H9 (cell line): ENCODE measurements around the gene DPP3. TPM values are rescaled to one million over a fixed set of nuclear protein-coding genes. Genes with fewer than 3 reads are reported as not detected.
A peak's percentile ranks its signal among the peaks of the same experiment; 100 is the strongest.

Experiments used
- DNase-seq: peaks from one replicate; pipeline ENCODE4 v3.0.0-alpha.2; 2017
- H2AFZ ChIP-seq: one replicate; pipeline ENCODE4 v1.6.1; 2013; ENCODE audit warnings: mild to moderate bottlenecking, low read length, control low read depth, moderate library complexity
- H2AK5ac ChIP-seq: 2 replicates; pipeline ENCODE4 v1.6.1; 2013; ENCODE audit warnings: low read length, control low read depth, mixed read lengths; ENCODE audit not compliant: insufficient read length
- H2BK120ac ChIP-seq: one replicate; pipeline ENCODE4 v1.6.1; 2013; ENCODE audit warnings: low read depth, mild to moderate bottlenecking, low read length, control low read depth, inconsistent platforms; ENCODE audit not compliant: poor library complexity, severe bottlenecking
- H2BK12ac ChIP-seq: 2 replicates; pipeline ENCODE4 v1.6.1; 2013; ENCODE audit warnings: low read length, control low read depth, mixed read lengths, low read depth; ENCODE audit not compliant: insufficient read length
- H2BK15ac ChIP-seq: 2 replicates; pipeline ENCODE4 v1.6.1; 2013; ENCODE audit warnings: low read depth, low read length, control low read depth
- H2BK20ac ChIP-seq: one replicate; pipeline ENCODE4 v1.6.1; 2013; ENCODE audit warnings: low read depth, mild to moderate bottlenecking, low read length, control low read depth, inconsistent platforms; ENCODE audit not compliant: poor library complexity, severe bottlenecking
- H2BK5ac ChIP-seq: 2 replicates; pipeline ENCODE4 v1.6.1; 2013; ENCODE audit warnings: low read length, control low read depth, mixed read lengths; ENCODE audit not compliant: insufficient read length
- H3K14ac ChIP-seq: 2 replicates; pipeline ENCODE4 v1.6.1; 2013; ENCODE audit warnings: low read length, control low read depth; ENCODE audit not compliant: insufficient read depth
- H3K18ac ChIP-seq: 2 replicates; pipeline ENCODE4 v1.6.1; 2013; ENCODE audit warnings: low read depth, mild to moderate bottlenecking, mixed read lengths, low read length, control low read depth; ENCODE audit not compliant: insufficient read length
- H3K23ac ChIP-seq: 2 replicates; pipeline ENCODE4 v1.6.1; 2013; ENCODE audit warnings: low read length, control low read depth, mixed read lengths, low read depth; ENCODE audit not compliant: insufficient read length
- H3K23me2 ChIP-seq: 2 replicates; pipeline ENCODE4 v1.6.1; 2013; ENCODE audit warnings: low read depth, mild to moderate bottlenecking, mixed read lengths, low read length, control low read depth; ENCODE audit not compliant: insufficient read length, poor library complexity, severe bottlenecking
- H3K27ac ChIP-seq: 2 replicates; pipeline ENCODE4 v1.5.1; 2013; ENCODE audit warnings: low read length, control low read depth, mixed read lengths, low read depth; ENCODE audit not compliant: insufficient read length
- H3K27me3 ChIP-seq: 2 replicates; pipeline ENCODE4 v1.6.1; 2013; ENCODE audit warnings: low read length, control low read depth, inconsistent platforms; ENCODE audit not compliant: insufficient read depth
- H3K4ac ChIP-seq: 2 replicates; pipeline ENCODE4 v1.6.1; 2013; ENCODE audit warnings: low read depth, mild to moderate bottlenecking, control low read depth, inconsistent platforms, low read length, moderate library complexity
- H3K4me1 ChIP-seq: 2 replicates; pipeline ENCODE4 v1.6.1; 2013; ENCODE audit warnings: low read length, control low read depth, inconsistent platforms; ENCODE audit not compliant: insufficient read depth
- H3K4me2 ChIP-seq: 2 replicates; pipeline ENCODE4 v1.6.1; 2013; ENCODE audit warnings: low read length, control low read depth, mixed read lengths; ENCODE audit not compliant: insufficient read length, insufficient read depth
- H3K56ac ChIP-seq: 2 replicates; pipeline ENCODE4 v1.6.1; 2013; ENCODE audit warnings: low read depth, mild to moderate bottlenecking, mixed read lengths, low read length, control low read depth; ENCODE audit not compliant: insufficient read length
- H3K79me1 ChIP-seq: 2 replicates; pipeline ENCODE4 v1.6.1; 2013; ENCODE audit warnings: low read depth, mild to moderate bottlenecking, moderate library complexity, low read length, control low read depth, inconsistent platforms; ENCODE audit not compliant: insufficient read depth, poor library complexity, severe bottlenecking
- H3K79me2 ChIP-seq: 2 replicates; pipeline ENCODE4 v1.6.1; 2013; ENCODE audit warnings: low read length, control low read depth, inconsistent platforms; ENCODE audit not compliant: insufficient read depth
- H3K9ac ChIP-seq: 2 replicates; pipeline ENCODE4 v1.6.1; 2013; ENCODE audit warnings: low read length, control low read depth, mixed read lengths; ENCODE audit not compliant: insufficient read length; ENCODE audit errors: extremely low read depth
- H3K9me3 ChIP-seq: one replicate; pipeline ENCODE4 v1.6.1; 2013; ENCODE audit warnings: low read depth, low read length, inconsistent platforms; ENCODE audit not compliant: control insufficient read depth
- H3T11ph ChIP-seq: one replicate; pipeline ENCODE4 v1.6.1; 2013; ENCODE audit warnings: mild to moderate bottlenecking, low read length, control low read depth, inconsistent platforms
- H4K20me1 ChIP-seq: one replicate; pipeline ENCODE4 v1.6.1; 2013; ENCODE audit not compliant: control insufficient read depth, insufficient read length, insufficient read depth
- H4K5ac ChIP-seq: 2 replicates; pipeline ENCODE4 v1.6.1; 2013; ENCODE audit warnings: low read depth, mild to moderate bottlenecking, mixed read lengths, low read length, control low read depth; ENCODE audit not compliant: insufficient read length
- H4K8ac ChIP-seq: replicated peaks from 2 replicates; pipeline ENCODE4 v1.6.1; 2013; ENCODE audit warnings: low read length, control low read depth, mixed read lengths, low read depth; ENCODE audit not compliant: insufficient read length
- H4K91ac ChIP-seq: 2 replicates; pipeline ENCODE4 v1.6.1; 2013; ENCODE audit warnings: low read depth, mild to moderate bottlenecking, moderate library complexity, mixed read lengths, low read length, control low read depth; ENCODE audit not compliant: insufficient read length
- H3K27ac Mint-ChIP-seq, 3 experiments: 2 replicates in 2 of 3; 3 replicates in 1 of 3; pipeline ENCODE4 v1.8.0; 2020 to 2021; ENCODE audit warnings: mixed read lengths in 3 of 3, mild to moderate bottlenecking in 1 of 3, moderate library complexity in 1 of 3
- H3K27me3 Mint-ChIP-seq: 2 replicates; pipeline ENCODE4 v1.8.0; 2021; ENCODE audit warnings: low read depth, mild to moderate bottlenecking, moderate library complexity, mixed read lengths
- H3K36me3 Mint-ChIP-seq, 3 experiments: 2 replicates in 2 of 3; 3 replicates in 1 of 3; pipeline ENCODE4 v1.8.0; 2020 to 2021; ENCODE audit warnings: low read depth in 3 of 3, mixed read lengths in 3 of 3; ENCODE audit not compliant: insufficient read depth in 1 of 3
- H3K4me1 Mint-ChIP-seq, 2 experiments: 2 replicates each; pipeline ENCODE4 v1.8.0; 2020; ENCODE audit warnings: mixed read lengths in 2 of 2
- H3K4me3 Mint-ChIP-seq, 2 experiments: 2 replicates in 1 of 2; 3 replicates in 1 of 2; pipeline ENCODE4 v1.8.0; 2020 to 2021; ENCODE audit warnings: mild to moderate bottlenecking in 2 of 2, mixed read lengths in 2 of 2, moderate library complexity in 1 of 2
- H3K9me3 Mint-ChIP-seq, 2 experiments: 2 replicates in 1 of 2; 3 replicates in 1 of 2; pipeline ENCODE4 v1.8.0; 2020; ENCODE audit warnings: mild to moderate bottlenecking in 2 of 2, mixed read lengths in 2 of 2, moderate library complexity in 1 of 2
- WGBS: extraction: QIAGEN DNeasy Blood & Tissue Kit; methylation state at CpG from one replicate; pipeline ENCODE4 v1.1.7; 2013; ENCODE audit warnings: missing lambda C conversion rate, low lambda C conversion rate, mixed read lengths; ENCODE audit not compliant: insufficient read length; ENCODE audit errors: extremely low coverage; 5-methylcytosine and 5-hydroxymethylcytosine counted together
- total RNA-seq: library from RNA; stranded (reverse); gene quantifications from 2 replicates; pipeline ENCODE4 v1.2.1, GENCODE V29; 2021
- TF ChIP-seq, protein P1 (sequence below): fragments of 200-600 bp; sonication (generic); conservative IDR thresholded peaks from 3 replicates; pipeline ENCODE4 v1.8.0; 2021; ENCODE audit warnings: antibody characterized with exemption, mild to moderate bottlenecking

Gene DPP3
- total RNA-seq, 1 experiment from 2014 or later = 85.3 TPM

DNA sequence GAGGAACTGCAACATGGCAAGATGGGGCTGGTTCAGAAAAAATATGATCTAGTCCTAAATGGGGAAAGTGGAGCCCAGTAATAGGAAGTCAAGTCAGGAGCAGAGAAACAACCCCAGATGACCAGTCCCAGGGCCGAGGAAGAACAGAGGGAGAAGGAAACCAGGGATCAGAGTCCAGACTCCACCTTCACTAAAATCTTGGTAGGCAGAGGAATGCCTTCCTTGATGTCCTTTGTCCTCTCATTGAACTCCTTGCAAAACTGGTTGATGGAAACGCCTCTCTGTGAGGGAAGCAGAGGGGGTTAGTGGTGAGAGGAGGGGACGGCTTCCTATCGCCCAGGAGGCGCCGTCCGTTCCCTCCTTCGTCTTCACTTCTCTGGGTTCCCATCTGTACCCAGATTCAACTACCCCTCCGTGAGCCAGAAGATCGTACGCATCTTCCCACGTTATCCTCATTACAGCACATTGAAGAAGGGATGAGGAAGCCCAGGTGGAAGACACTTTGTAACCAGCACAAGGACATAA lies 42.2 kb upstream of the DPP3 start:
- Mint-ChIP-seq H3K27me3 (no peaks in the 10 kb centered on the region), H3K4me3 (peak overlapping the region; percentile 90 to 92), H3K36me3 (peaks cover 22 to 48% (median 38%) of the 10 kb centered on the region in 3 experiments; a peak in 6 of 7 replicates), H3K4me1 (peaks cover 8 to 17% of the 10 kb centered on the region in 2 experiments), H3K9me3 (peaks cover 2 to 6% of the 10 kb centered on the region in 2 experiments; a peak in 4 of 5 replicates), H3K27ac (peak overlapping the region; percentile 78 to 100 (median 100); a peak in 6 of 7 replicates)
- Histone ChIP-seq H4K20me1 (no peaks in the 10 kb centered on the region), H3K79me1 (no peaks in the 10 kb centered on the region), H2BK15ac (no peak overlapping the region), H3K23ac (no peak overlapping the region), H4K8ac (no peak overlapping the region), H3K4ac (no peak overlapping the region), H3K79me2 (no peaks in the 10 kb centered on the region), H3K9me3 (peaks cover 4% of the 10 kb centered on the region), H3K27me3 (no peaks in the 10 kb centered on the region), H2AFZ (no peak overlapping the region), H3K4me1 (no peaks in the 10 kb centered on the region), H4K5ac (no peak overlapping the region), H2BK20ac (no peak overlapping the region), H4K91ac (no peak overlapping the region), H3K14ac (peak overlapping the region; percentile 85), H3T11ph (no peak overlapping the region), H3K56ac (no peak overlapping the region), H3K27ac (peak overlapping the region; percentile 21), H2BK120ac (no peak overlapping the region), H2BK12ac (no peak overlapping the region), H3K4me2 (peak overlapping the region; percentile 87), H2AK5ac (no peak overlapping the region), H3K9ac (peak overlapping the region; percentile 92), H3K18ac (peak overlapping the region; percentile 64), H3K23me2 (peaks cover 7% of the 10 kb centered on the region), H2BK5ac (peak overlapping the region; percentile 9)
- WGBS = no CpG with 5 or more reads among the region's 12 CpGs
- TF ChIP-seq, protein P1, sequence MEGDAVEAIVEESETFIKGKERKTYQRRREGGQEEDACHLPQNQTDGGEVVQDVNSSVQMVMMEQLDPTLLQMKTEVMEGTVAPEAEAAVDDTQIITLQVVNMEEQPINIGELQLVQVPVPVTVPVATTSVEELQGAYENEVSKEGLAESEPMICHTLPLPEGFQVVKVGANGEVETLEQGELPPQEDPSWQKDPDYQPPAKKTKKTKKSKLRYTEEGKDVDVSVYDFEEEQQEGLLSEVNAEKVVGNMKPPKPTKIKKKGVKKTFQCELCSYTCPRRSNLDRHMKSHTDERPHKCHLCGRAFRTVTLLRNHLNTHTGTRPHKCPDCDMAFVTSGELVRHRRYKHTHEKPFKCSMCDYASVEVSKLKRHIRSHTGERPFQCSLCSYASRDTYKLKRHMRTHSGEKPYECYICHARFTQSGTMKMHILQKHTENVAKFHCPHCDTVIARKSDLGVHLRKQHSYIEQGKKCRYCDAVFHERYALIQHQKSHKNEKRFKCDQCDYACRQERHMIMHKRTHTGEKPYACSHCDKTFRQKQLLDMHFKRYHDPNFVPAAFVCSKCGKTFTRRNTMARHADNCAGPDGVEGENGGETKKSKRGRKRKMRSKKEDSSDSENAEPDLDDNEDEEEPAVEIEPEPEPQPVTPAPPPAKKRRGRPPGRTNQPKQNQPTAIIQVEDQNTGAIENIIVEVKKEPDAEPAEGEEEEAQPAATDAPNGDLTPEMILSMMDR = no peak
- DNase-seq = no peak
